Hepatocyte (in vitro differentiated cells): Measurements from ENCODE around the gene MGLL. TPM values are rescaled to one million over a fixed set of nuclear protein-coding genes. Genes with fewer than 3 reads are reported as not detected.

Experiments used
- DNase-seq: peaks from one replicate; pipeline ENCODE4 v3.0.0-alpha.2; 2016; ENCODE audit warnings: low spot score
- H2AFZ ChIP-seq: fragments of 200-600 bp; sonication (generic); 2 replicates; pipeline ENCODE4 v1.6.0; 2016; ENCODE audit warnings: antibody characterized with exemption, mild to moderate bottlenecking
- H3K27ac ChIP-seq: fragments of 200-600 bp; sonication (generic); 2 replicates; pipeline ENCODE4 v1.5.1; 2016; ENCODE audit warnings: mild to moderate bottlenecking
- H3K27me3 ChIP-seq: fragments of 200-600 bp; sonication (generic); 2 replicates; pipeline ENCODE4 v1.6.1; 2016
- H3K36me3 ChIP-seq: fragments of 200-600 bp; sonication (generic); replicated peaks from 2 replicates; pipeline ENCODE4 v1.5.1; 2016; ENCODE audit warnings: low read depth; ENCODE audit not compliant: insufficient read depth
- H3K4me1 ChIP-seq: fragments of 200-600 bp; sonication (generic); 2 replicates; pipeline ENCODE4 v1.5.1; 2016; ENCODE audit warnings: mild to moderate bottlenecking, moderate library complexity; ENCODE audit not compliant: insufficient read depth
- H3K4me2 ChIP-seq: fragments of 200-600 bp; sonication (generic); 2 replicates; pipeline ENCODE4 v1.6.0; 2016
- H3K4me3 ChIP-seq: fragments of 200-600 bp; sonication (generic); 2 replicates; pipeline ENCODE4 v1.5.1; 2016; ENCODE audit warnings: mild to moderate bottlenecking
- H3K79me2 ChIP-seq: fragments of 200-600 bp; sonication (generic); 2 replicates; pipeline ENCODE4 v1.6.0; 2017; ENCODE audit warnings: mild to moderate bottlenecking
- H3K9me2 ChIP-seq: fragments of 200-600 bp; sonication (generic); replicated peaks from 2 replicates; pipeline ENCODE4 v1.6.0; 2017; ENCODE audit warnings: mild to moderate bottlenecking; ENCODE audit not compliant: insufficient read depth
- H3K9me3 ChIP-seq: fragments of 200-600 bp; sonication (generic); 2 replicates; pipeline ENCODE4 v1.5.1; 2016; ENCODE audit warnings: low read depth, mild to moderate bottlenecking
- H4K20me1 ChIP-seq: fragments of 200-600 bp; sonication (generic); 2 replicates; pipeline ENCODE4 v1.6.0; 2016; ENCODE audit warnings: mild to moderate bottlenecking; ENCODE audit not compliant: insufficient read depth, poor library complexity, severe bottlenecking
- CTCF ChIP-seq: fragments of 200-600 bp; sonication (generic); IDR thresholded peaks from 2 replicates; pipeline ENCODE4 v1.5.1; 2016; ENCODE audit warnings: antibody characterized with exemption, mild to moderate bottlenecking; ENCODE audit not compliant: poor library complexity
- EZH2 ChIP-seq: fragments of 200-600 bp; sonication (generic); IDR thresholded peaks from 2 replicates; pipeline ENCODE4 v1.6.1; 2016; ENCODE audit warnings: antibody characterized with exemption, mild to moderate bottlenecking, borderline replicate concordance
- EZH2phosphoT487 ChIP-seq: fragments of 200-600 bp; sonication (generic); IDR thresholded peaks from one replicate; pipeline ENCODE4 v1.6.1; 2018; ENCODE audit warnings: antibody characterized with exemption, mild to moderate bottlenecking, low read depth, moderate library complexity; ENCODE audit not compliant: unreplicated experiment, severe bottlenecking
- WGBS: methylation state at CpG from one replicate; pipeline ENCODE4 v1.1.6; 2016; ENCODE audit warnings: low lambda C conversion rate; ENCODE audit errors: missing lambda C conversion rate; 5-methylcytosine and 5-hydroxymethylcytosine counted together
- polyA plus RNA-seq: library from polyadenylated mRNA; unstranded; fragments of >200 nt; fragmentation: Nextera tagmentation; extraction: Ambion mirVana; gene quantifications from 2 replicates; pipeline ENCODE4 v1.2.1, GENCODE V29; 2016
- total RNA-seq: library from RNA; depleted of rRNA; stranded (reverse); fragments of >200 nt; gene quantifications from 2 replicates; pipeline ENCODE4 v1.2.3, GENCODE V29; 2014

The MGLL gene
- total and polyA plus RNA-seq, 2 experiments from 2014 or later: 7.3 to 21.4 TPM

- TF ChIP-seq EZH2 (no peak), EZH2phosphoT487 (no peak), CTCF (no peak)
These were observed 103.9 kb downstream of the MGLL start for GRCh38 chr3:127718245-127718915.

GRCh38 chr3:127717357-127718244 lies 104.7 kb downstream of the MGLL start:
- Histone ChIP-seq H4K20me1 (no peaks in the 10 kb centered on the region), H3K27ac (no peak overlapping the region), H3K79me2 (no peaks in the 10 kb centered on the region), H2AFZ (no peak overlapping the region), H3K36me3 (no peaks in the 10 kb centered on the region), H3K4me3 (no peak overlapping the region), H3K4me1 (peaks cover 4% of the 10 kb centered on the region), H3K9me3 (no peaks in the 10 kb centered on the region), H3K4me2 (no peak overlapping the region), H3K9me2 (no peaks in the 10 kb centered on the region), H3K27me3 (no peaks in the 10 kb centered on the region)
- TF ChIP-seq CTCF: no peak
- no peak for TF ChIP-seq EZH2
- TF ChIP-seq EZH2phosphoT487: no peak
- DNase-seq: no peak
- WGBS: 82% methylated on average over 14 of the region's 14 CpGs

More at GRCh38 chr3:127718245-127718915, 103.9 kb downstream of the MGLL start:
- H2AFZ ChIP-seq: no peak overlapping the region
- H3K36me3 ChIP-seq: no peaks in the 10 kb centered on the region
- H3K27me3 ChIP-seq: no peaks in the 10 kb centered on the region
- no peaks in the 10 kb centered on the region for H3K9me3 ChIP-seq
- no peak for DNase-seq
- no peak overlapping the region for H3K4me3 ChIP-seq
- H3K4me1 ChIP-seq: peaks cover 4% of the 10 kb centered on the region
- H4K20me1 ChIP-seq: no peaks in the 10 kb centered on the region
- no peak overlapping the region for H3K27ac ChIP-seq
- H3K79me2 ChIP-seq: no peaks in the 10 kb centered on the region
- no peak overlapping the region for H3K4me2 ChIP-seq
- no peaks in the 10 kb centered on the region for H3K9me2 ChIP-seq
- WGBS: 87% methylated on average over 7 of the region's 7 CpGs

- TF ChIP-seq CTCF (no peak), EZH2phosphoT487 (no peak), EZH2 (no peak)
- no peak overlapping the region for H3K27ac ChIP-seq
- no peaks in the 10 kb centered on the region for H3K36me3 ChIP-seq
- 97% methylated on average over 6 of the region's 6 CpGs for WGBS
- no peak overlapping the region for H3K4me2 ChIP-seq
- H3K4me1 ChIP-seq: peaks cover 4% of the 10 kb centered on the region
- no peaks in the 10 kb centered on the region for H3K27me3 ChIP-seq
- no peak for DNase-seq
- H3K9me2 ChIP-seq: no peaks in the 10 kb centered on the region
- no peaks in the 10 kb centered on the region for H3K9me3 ChIP-seq
- H2AFZ ChIP-seq: no peak overlapping the region
- no peaks in the 10 kb centered on the region for H4K20me1 ChIP-seq
- H3K4me3 ChIP-seq: no peak overlapping the region
- no peaks in the 10 kb centered on the region for H3K79me2 ChIP-seq
These were observed 105.9 kb downstream of the MGLL start for GRCh38 chr3:127716384-127716783.
